Liver (tissue), 9 donors: ENCODE measurements around the gene CC2D2A. TPM values are rescaled to one million over a fixed set of nuclear protein-coding genes. Genes with fewer than 3 reads are reported as not detected.

Source experiments
- DNase-seq: peaks from one replicate; pipeline ENCODE4 v3.0.0-alpha.2; 2017; ENCODE audit warnings: low spot score
- H3K27ac ChIP-seq, 2 donors: one replicate each; pipeline ENCODE4 v1.7.0; 2013; ENCODE audit warnings: inconsistent platforms in 2 of 2, low read length in 2 of 2, control low read depth in 1 of 2, low read depth in 1 of 2, mild to moderate bottlenecking in 1 of 2
- H3K27me3 ChIP-seq, 4 donors: one replicate each; pipeline versions ENCODE4 v1.6.1 to v1.7.0; 2013; ENCODE audit warnings: low read length in 3 of 4, inconsistent platforms in 1 of 4, mild to moderate bottlenecking in 1 of 4, moderate library complexity in 1 of 4; ENCODE audit not compliant: control insufficient read depth in 4 of 4, insufficient read depth in 4 of 4
- H3K36me3 ChIP-seq, 4 donors: one replicate each; pipeline versions ENCODE4 v1.6.1 to v1.7.0; 2013; ENCODE audit warnings: low read length in 3 of 4, mild to moderate bottlenecking in 3 of 4, low read depth in 1 of 4, moderate library complexity in 1 of 4; ENCODE audit not compliant: control insufficient read depth in 4 of 4, insufficient read depth in 3 of 4
- H3K4me1 ChIP-seq, 4 donors: one replicate each; pipeline versions ENCODE4 v1.6.1 to v1.7.0; 2013; ENCODE audit warnings: low read length in 3 of 4, mild to moderate bottlenecking in 3 of 4, moderate library complexity in 1 of 4; ENCODE audit not compliant: control insufficient read depth in 4 of 4, insufficient read depth in 4 of 4
- H3K4me3 ChIP-seq, 3 donors: one replicate each; pipeline versions ENCODE4 v1.6.1 to v1.7.0; 2013; ENCODE audit warnings: low read length in 3 of 3, control low read depth in 1 of 3, low read depth in 1 of 3, mild to moderate bottlenecking in 1 of 3
- H3K9ac ChIP-seq, 2 donors: one replicate each; pipeline ENCODE4 v1.7.0; 2013; ENCODE audit warnings: low read length in 2 of 2, mild to moderate bottlenecking in 2 of 2, moderate library complexity in 2 of 2, control low read depth in 1 of 2, low read depth in 1 of 2
- H3K9me3 ChIP-seq, 4 donors: one replicate each; pipeline versions ENCODE4 v1.6.1 to v1.7.0; 2013; ENCODE audit warnings: low read length in 3 of 4; ENCODE audit not compliant: control insufficient read depth in 4 of 4
- ATF3 ChIP-seq: IDR thresholded peaks from 2 replicates; pipeline ENCODE4 v1.6.1; 2016; ENCODE audit warnings: antibody characterized with exemption
- EGR1 ChIP-seq, 2 donors: IDR thresholded peaks; 2 replicates each; pipeline ENCODE4 v1.6.1; 2016 to 2018; ENCODE audit warnings: antibody characterized with exemption in 2 of 2, low read depth in 2 of 2
- FOXA1 ChIP-seq: IDR thresholded peaks from 2 replicates; pipeline ENCODE4 v1.6.1; 2016; ENCODE audit warnings: antibody characterized with exemption
- FOXA2 ChIP-seq: IDR thresholded peaks from 2 replicates; pipeline ENCODE4 v1.6.1; 2016; ENCODE audit warnings: antibody characterized with exemption
- GABPA ChIP-seq, 2 donors: IDR thresholded peaks in 1 of 2; conservative IDR thresholded peaks in 1 of 2; 2 replicates each; pipeline ENCODE4 v1.6.1; 2016; ENCODE audit warnings: antibody characterized with exemption in 2 of 2, mild to moderate bottlenecking in 1 of 2, moderate library complexity in 1 of 2
- HNF4A ChIP-seq, 2 donors: conservative IDR thresholded peaks; 2 replicates each; pipeline ENCODE4 v1.6.1; 2016; ENCODE audit warnings: antibody characterized with exemption in 2 of 2, mild to moderate bottlenecking in 2 of 2
- HNF4G ChIP-seq: IDR thresholded peaks from 2 replicates; pipeline ENCODE4 v1.6.1; 2016; ENCODE audit warnings: antibody characterized with exemption
- JUND ChIP-seq, 2 donors: IDR thresholded peaks; 2 replicates each; pipeline ENCODE4 v1.6.1; 2016; ENCODE audit warnings: antibody characterized with exemption in 2 of 2
- MAX ChIP-seq: IDR thresholded peaks from 2 replicates; pipeline ENCODE4 v1.6.1; 2016; ENCODE audit warnings: antibody characterized with exemption
- NR2F2 ChIP-seq: IDR thresholded peaks from 2 replicates; pipeline ENCODE4 v1.6.1; 2016; ENCODE audit warnings: antibody characterized with exemption
- RAD21 ChIP-seq, 2 donors: IDR thresholded peaks; 2 replicates each; pipeline ENCODE4 v1.6.1; 2016; ENCODE audit warnings: antibody characterized with exemption in 2 of 2, mild to moderate bottlenecking in 2 of 2
- REST ChIP-seq: IDR thresholded peaks from 2 replicates; pipeline ENCODE4 v1.6.1; 2016; ENCODE audit warnings: antibody characterized with exemption, mild to moderate bottlenecking
- RXRA ChIP-seq, 2 donors: IDR thresholded peaks; 2 replicates each; pipeline ENCODE4 v1.6.1; 2017 to 2018; ENCODE audit warnings: antibody characterized with exemption in 2 of 2, mild to moderate bottlenecking in 1 of 2
- SP1 ChIP-seq: IDR thresholded peaks from 2 replicates; pipeline ENCODE4 v1.6.1; 2018; ENCODE audit warnings: antibody characterized with exemption, mild to moderate bottlenecking
- TAF1 ChIP-seq: conservative IDR thresholded peaks from 2 replicates; pipeline ENCODE4 v1.6.1; 2016; ENCODE audit warnings: antibody characterized with exemption, mild to moderate bottlenecking
- YY1 ChIP-seq: IDR thresholded peaks from 2 replicates; pipeline ENCODE4 v1.6.1; 2016; ENCODE audit warnings: antibody characterized with exemption, mild to moderate bottlenecking
- ZBTB33 ChIP-seq: IDR thresholded peaks from 2 replicates; pipeline ENCODE4 v1.6.1; 2016; ENCODE audit warnings: antibody characterized with exemption
- WGBS: extraction: QIAGEN DNeasy Blood & Tissue Kit; methylation state at CpG from one replicate; pipeline ENCODE4 v1.1.7; 2013; 5-methylcytosine and 5-hydroxymethylcytosine counted together
- polyA plus RNA-seq, 2 donors: library from polyadenylated mRNA; stranded (reverse) in 1 of 2; unstranded in 1 of 2; fragments of 200-250 nt in 1 of 2; fragments of >200 nt in 1 of 2; fragmentation: Nextera tagmentation in 1 of 2; extraction: Ambion mirVana in 1 of 2; gene quantifications; one replicate each; pipeline versions ENCODE4 v1.2.1 to v1.2.3, GENCODE V29; 2013 to 2015
- total RNA-seq, 2 donors: library from RNA; depleted of rRNA; stranded (reverse); fragments of >200 nt; gene quantifications; one replicate each; pipeline ENCODE4 v1.2.3, GENCODE V29; 2014
- donor health status: healthy.
- donor health status: healthy.
- donor health status: healthy.
- donor health status: healthy.
- donor health status: healthy.

Gene CC2D2A
- total and polyA plus RNA-seq, 4 donors: 2.3 to 3.8 (median 2.9) TPM

GRCh38 chr4:15598644-15599043 lies 129.0 kb downstream of the CC2D2A start:
- H3K27ac ChIP-seq: no peak overlapping the region
- no peak overlapping the region for H3K4me3 ChIP-seq
- H3K27me3 ChIP-seq: no peaks in the 10 kb centered on the region
- peaks cover 2 to 14% (median 9%) of the 10 kb centered on the region in 4 donors for H3K36me3 ChIP-seq
- no peaks in the 10 kb centered on the region for H3K4me1 ChIP-seq
- DNase-seq: no peak
- WGBS: 97% methylated on average over 4 of the region's 4 CpGs
- H3K9me3 ChIP-seq: no peaks in the 10 kb centered on the region
- TF ChIP-seq TAF1 (no peak), MAX (no peak), HNF4A (conservative IDR thresholded peaks at IDR 0.05) (no peak), FOXA1 (no peak), ZBTB33 (no peak), EGR1 (IDR thresholded peaks at IDR 0.05; ENCODE audit: low read depth in 2 of 2) (no peak), YY1 (no peak), RAD21 (IDR thresholded peaks at IDR 0.05) (no peak), GABPA (IDR thresholded peaks at IDR 0.05 in 1 of 2, conservative IDR thresholded peaks at IDR 0.05 in 1 of 2) (no peak), REST (no peak), JUND (IDR thresholded peaks at IDR 0.05) (no peak), FOXA2 (no peak), ATF3 (no peak)
- no peak overlapping the region for H3K9ac ChIP-seq

- no peaks in the 10 kb centered on the region for H3K27me3 ChIP-seq
- H3K27ac ChIP-seq: no peak overlapping the region
- WGBS: 95% methylated on average over 3 of the region's 3 CpGs
- no peak for DNase-seq
- peaks cover 2 to 20% (median 13%) of the 10 kb centered on the region in 4 donors for H3K36me3 ChIP-seq
- no peak for TF ChIP-seq RXRA (IDR thresholded peaks at IDR 0.05)
- TF ChIP-seq NR2F2: no peak
- TF ChIP-seq YY1: no peak
- TF ChIP-seq HNF4A (conservative IDR thresholded peaks at IDR 0.05): no peak
- no peak for TF ChIP-seq JUND (IDR thresholded peaks at IDR 0.05)
- no peak for TF ChIP-seq SP1
- TF ChIP-seq GABPA (IDR thresholded peaks at IDR 0.05 in 1 of 2, conservative IDR thresholded peaks at IDR 0.05 in 1 of 2): no peak
- TF ChIP-seq EGR1 (IDR thresholded peaks at IDR 0.05; ENCODE audit: low read depth in 2 of 2): no peak
- TF ChIP-seq HNF4G: no peak
- no peak overlapping the region for H3K9ac ChIP-seq
- H3K9me3 ChIP-seq: no peaks in the 10 kb centered on the region
- H3K4me1 ChIP-seq: no peaks in the 10 kb centered on the region
- H3K4me3 ChIP-seq: no peak overlapping the region
These were observed 130.5 kb downstream of the CC2D2A start for GRCh38 chr4:15600176-15600575.
